GM12892 (cell line): Measurements from ENCODE around the gene NKX2-1.

Source experiments
- POLR2A ChIP-seq: IDR thresholded peaks from 2 replicates; pipeline ENCODE4 v1.6.1; 2011; ENCODE audit warnings: low read depth, low read length, control low read depth
- POLR2AphosphoS5 ChIP-seq: IDR thresholded peaks from 2 replicates; pipeline ENCODE4 v1.6.1; 2011; ENCODE audit warnings: low read depth, low read length, control low read depth
- TAF1 ChIP-seq: IDR thresholded peaks from 2 replicates; pipeline ENCODE4 v1.6.1; 2011; ENCODE audit warnings: low read depth, mild to moderate bottlenecking, control low read depth, low read length, borderline replicate concordance

- TF ChIP-seq POLR2A: no peak
- no peak for TF ChIP-seq POLR2AphosphoS5
- TF ChIP-seq TAF1: no peak
These were observed 3.9 kb downstream of the NKX2-1 start for GRCh38 chr14:36515896-36516718.
